NCI-H187 treated with DMSO at 0.1 percent for 48 hours (cell line): Measurements from ENCODE around the gene C2orf72.
"Not testable (repeated sequence)": the region's sequence is repeated elsewhere in the genome, so short reads cannot be mapped to it uniquely, and the experiment has no call there.

Source experiments
- DNase-seq: peaks from one replicate; lab custom pipeline; 2025; lab: John Stamatoyannopoulos, UW

C2orf72 gene

DNA sequence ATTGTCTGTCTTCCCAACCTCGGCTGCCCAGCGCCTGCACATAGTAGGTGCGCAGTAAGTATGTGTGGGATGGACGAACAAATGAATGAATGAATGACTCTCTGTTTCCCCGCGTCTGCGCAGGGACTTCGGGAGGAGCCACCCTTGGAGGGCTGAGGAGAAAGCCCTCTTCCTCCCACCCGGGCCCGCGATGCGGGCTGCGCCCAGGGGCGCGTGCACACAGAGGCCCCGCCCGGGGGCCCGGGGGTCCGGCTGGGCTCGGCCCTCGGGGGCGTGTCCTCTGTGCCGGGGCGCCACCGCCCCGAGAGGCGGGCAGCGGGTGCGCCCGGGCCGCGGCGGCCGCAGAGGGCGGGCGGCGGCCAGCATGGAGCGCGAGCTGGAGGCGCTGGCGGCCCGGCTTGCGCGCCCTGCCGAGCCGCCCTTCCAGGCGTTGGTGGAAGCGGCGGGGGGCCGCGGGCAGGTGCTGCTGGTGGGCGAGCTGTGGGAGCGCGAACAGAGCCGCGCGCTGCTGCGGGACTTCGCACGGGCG lies at the start of gene C2orf72:
TSS of gene C2orf72 (plus strand) at position 322 of the 529 bp plus-strand sequence. CDS start at position 365, 43 bp downstream.
- DNase-seq, result no peak

DNA sequence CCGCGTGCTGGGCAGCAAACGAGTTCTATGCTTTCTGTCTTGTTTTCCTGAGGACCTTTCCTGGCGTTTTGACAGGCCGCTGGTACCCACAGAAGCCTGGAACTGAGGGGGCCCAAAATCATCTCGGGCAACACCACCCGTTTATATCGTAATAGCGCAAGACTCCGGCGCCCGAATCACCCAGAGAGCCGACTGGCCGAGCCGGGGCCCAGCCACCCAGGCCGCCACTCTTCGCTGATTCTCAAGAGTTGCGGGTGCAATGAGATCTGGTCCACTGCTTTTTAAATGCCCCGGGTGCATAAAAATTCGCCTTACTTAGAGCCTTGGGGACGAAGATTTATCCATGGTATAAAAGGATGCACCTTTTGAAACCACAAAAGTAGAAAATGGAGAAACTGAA lies 47.6 kb upstream of the C2orf72 start:
- DNase-seq, result no peak

DNA sequence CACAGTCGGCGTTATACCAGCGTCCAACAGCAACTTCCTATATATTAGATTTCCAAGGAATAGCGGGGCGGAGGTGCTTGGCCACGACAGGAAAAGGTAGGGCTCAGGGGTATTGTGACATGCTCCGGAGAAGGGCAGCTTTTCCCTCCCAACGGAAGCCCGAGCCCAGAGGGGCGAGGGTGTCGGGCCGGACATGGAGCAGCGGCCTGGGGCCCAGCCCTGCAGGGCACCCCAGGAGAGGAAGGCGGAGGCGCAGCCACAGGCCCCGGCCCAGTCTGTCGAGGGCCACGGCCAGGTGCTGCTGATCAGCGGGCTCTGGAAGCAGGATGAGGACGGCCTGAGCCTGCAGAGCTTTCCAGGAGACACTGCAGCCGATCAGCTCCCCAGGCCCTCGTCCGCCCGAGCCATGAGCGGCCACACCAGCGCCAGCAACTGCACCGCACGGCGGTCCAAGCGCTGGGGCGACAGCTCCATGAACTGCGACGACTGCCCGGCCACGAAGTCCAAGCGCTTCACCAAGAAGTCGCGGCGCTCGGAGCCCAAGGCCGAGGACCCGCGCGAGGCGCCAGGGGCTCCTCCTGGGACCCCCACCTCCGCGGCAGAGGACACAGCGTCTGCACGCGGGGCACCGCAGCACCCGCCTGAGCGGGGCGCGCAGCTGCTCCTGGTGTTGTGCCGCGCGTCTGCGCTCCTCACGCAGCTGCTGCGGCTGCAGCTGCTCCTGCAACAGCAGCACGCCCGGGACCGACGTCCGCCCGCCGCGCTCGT lies 47.0 kb upstream of the C2orf72 start:
- no peak for DNase-seq

DNA sequence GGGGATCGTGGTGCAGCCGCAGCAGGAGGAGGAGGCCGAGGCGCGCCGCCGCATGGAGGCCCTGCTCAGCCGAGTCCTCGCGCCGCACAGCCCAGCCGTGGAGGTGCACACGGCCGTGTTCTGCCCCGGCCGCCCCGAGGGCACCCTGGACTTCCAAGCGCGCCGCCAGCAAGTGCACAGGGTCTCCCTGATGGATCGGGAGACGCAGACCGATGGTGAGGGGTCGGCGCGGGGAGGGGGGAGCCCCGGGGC lies 46.5 kb upstream of the C2orf72 start:
- no peak for DNase-seq

DNA sequence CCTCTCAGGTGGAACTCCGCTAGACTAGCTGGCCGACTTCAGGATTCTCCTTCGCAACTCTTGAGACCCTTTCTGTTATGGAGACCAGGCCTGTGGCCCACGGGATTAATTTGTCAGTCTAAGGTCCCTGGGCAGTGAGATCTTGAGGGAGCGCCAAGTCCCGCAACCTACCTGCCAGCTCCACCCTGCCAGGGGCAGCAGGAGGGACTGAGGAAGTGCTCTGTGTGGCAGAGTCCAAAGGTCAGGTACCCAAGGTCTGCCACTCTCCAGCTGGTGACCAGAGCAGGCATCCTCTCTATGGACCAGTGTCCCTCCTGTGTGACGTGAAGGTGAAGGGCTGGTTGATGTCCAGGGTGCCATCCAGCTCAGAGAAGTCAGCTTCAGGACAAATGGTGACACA lies 45.7 kb upstream of the C2orf72 start:
- DNase-seq, result no peak

DNA sequence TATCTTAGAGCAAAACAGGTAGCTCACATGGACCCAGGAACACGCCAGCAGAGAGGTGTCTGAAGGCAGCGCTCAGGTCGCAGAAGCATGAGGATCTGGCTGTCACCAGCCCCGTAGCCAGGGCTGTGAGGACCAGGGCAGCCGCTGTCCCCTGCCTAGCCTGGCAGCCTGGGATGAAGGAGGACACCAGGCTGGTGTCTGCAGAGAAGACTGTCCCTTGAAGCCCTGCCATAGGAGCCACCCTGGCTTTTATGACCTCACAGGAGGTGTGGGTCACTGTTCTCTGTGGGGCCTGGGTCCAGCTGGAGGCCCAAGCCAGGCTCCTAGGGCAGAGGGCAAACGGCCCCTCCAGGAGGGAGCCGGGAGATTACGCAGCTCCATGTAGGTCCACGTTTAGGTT lies 41.5 kb upstream of the C2orf72 start, which contains the start of gene SPATA3:
TSS of gene SPATA3 (plus strand) at position 301 of the 400 bp plus-strand sequence. CDS start 113 bp downstream, outside the sequence.
- DNase-seq, result no peak

DNA sequence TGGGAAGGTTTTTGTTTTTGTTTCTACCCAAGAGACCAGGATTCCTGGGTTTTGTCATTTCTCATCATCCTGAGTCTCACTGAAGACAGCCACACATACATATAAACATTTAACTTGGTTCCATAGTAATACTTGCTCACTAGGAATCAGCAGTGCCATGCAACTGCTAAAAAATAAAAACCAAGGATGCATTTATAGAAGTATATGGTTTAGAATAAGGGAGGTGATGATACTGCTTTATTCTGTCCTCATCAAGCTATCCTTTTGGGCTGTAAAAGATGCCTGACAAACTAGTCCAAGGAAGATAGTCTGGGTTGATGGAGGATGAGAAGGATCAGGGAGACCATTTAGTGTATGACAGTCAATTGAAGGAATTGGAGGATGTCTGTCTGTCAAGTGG lies 40.7 kb upstream of the C2orf72 start:
- no peak for DNase-seq

DNA sequence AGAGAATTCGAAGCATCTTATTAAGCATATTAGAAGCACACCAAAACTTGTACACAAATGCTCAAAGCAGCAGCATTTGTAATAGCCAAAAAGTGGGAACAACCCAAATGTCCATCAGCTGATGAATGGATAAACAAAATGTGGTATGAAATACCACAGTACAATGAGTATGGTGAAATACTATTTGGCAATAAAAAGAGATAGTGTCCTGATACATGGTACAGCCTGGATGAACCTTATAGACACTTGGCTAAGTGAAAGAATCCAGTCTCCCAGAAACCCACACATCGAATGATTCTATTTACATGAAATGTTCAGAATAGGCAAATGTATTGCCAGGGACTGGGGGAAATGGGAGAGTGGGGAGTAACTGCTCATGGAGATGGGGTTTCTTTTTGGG lies 38.4 kb upstream of the C2orf72 start:
- DNase-seq, result no peak

DNA sequence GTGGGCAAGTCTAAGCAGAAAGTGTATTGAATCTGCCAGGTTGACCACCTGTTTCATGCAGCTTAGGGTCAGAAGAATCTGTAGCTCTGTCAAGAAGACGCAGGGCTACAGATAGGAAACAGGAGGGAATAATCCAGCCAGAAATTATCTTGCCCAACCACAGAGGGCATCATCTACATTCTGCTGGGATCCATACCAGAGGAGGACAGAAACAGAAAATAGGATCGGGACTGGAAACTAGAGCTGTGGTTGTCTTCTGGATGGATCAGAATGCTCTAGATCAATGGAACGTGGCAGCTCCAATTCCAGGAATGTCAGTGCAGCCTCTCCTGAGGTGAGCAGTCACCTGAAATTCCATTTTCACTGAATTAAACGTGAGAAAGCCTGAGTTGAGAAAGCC lies 37.8 kb upstream of the C2orf72 start:
- no peak for DNase-seq

DNA sequence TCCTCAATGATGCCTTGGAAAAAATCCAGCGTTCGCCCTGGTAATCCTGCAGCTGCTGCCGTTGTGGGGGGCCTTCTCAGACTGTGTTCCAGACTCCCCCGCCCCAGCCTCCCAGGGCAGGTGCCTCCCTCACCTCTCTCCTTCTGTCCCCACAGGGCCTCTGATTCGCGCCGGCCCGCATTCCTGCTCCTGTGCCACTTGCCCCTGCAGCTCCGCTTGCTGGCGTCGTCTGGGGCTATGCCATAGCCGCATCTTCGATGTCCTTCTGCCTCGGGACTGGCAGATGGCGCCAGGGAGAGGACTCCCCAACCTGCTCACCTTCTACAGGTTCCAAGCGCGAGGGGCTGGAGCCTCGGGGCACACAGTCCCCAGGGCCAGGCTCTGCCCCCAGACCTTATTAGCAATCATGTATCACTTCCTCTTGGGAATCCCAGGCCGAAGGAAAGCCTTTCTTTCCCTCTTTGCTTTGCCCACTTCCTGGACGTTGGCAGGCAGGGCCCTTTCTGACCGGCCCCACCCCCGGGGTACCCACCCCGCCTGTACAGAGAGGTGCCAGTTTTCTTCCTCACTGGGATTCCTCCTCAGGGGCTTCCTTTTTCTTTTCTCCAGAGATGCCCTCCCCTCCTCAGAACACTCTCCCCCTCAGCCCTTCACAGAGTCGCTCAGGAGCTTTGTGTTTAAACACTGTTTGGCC lies 37.0 kb upstream of the C2orf72 start:
- DNase-seq, result no peak

DNA sequence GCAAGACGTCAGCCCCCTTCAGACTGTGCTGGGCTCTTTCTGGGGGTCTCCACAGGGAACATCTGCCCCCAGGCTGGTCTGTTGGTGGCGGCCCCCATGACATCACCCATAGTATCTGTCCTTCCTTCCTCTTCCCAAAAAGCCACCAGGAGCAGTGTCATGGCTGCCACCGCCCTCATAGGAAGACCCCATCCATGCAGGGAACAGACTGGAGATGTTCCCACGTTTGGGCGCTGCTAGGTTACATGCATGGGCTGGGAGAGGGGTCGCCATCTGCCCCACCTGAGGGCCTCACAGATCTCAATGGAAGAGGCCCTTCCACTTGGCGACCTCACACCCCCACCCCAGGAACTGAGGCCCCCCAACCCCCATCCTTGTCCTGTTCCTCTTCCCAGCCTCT lies 36.3 kb upstream of the C2orf72 start:
- DNase-seq, result no peak

DNA sequence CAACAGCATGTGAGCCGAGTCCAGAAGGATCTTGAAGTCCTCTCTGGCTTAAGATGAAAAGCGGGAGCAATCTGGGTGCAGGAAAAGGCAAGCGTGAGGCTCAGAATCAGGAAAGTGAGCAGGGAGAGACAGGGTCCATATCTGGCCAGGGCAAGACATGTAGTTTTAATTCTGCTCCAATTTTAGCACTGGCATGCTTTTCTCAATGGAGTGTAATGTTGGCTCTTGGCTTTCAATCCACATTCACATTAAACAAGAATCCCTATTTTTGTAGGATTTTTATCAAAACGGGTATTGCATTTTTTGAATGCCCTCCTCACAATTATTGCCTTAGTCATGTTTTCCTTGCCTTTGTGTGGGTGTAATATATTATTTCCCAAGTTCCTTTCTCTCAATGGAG lies 35.4 kb upstream of the C2orf72 start:
- DNase-seq, result no peak

DNA sequence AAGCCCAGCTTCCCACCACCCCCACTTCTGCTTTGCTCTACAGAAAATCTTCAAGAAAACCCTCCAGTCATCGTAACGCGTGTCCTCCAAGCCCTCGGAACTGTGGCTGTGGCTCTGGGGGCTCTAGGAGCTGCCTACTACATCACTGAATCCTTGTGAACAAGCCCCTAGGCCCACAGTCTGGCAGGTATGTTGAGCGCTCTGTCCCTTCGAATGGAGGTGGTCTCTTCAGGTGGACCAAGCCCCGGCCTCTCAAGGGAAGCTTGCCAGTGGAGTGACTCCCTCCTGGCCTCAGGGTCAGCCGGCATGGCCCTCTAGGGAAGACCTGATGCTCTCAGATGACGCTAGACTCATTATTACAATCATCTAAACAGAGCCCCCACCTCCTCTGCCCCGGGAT lies 34.7 kb upstream of the C2orf72 start:
- no peak for DNase-seq

DNA sequence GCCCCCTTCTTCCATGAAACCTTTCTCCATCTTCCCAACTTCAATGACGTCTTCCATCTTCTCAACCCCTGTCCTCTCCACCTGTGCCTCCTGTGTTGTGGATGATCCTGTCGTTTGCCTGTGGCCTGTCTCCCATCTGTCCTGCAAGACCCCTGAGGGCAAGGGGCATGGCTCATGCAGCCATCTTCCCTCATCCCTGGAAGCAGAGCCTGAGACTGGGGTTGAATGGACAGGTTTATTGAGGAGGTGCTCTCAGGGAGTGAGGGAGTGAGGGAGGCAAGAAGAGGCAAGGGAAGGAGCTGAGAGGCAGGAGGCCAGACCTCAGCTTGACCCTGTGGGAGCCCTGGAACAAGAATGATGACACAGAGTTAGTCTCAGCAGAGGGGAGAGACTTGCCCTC lies 34.1 kb upstream of the C2orf72 start:
- no peak for DNase-seq

DNA sequence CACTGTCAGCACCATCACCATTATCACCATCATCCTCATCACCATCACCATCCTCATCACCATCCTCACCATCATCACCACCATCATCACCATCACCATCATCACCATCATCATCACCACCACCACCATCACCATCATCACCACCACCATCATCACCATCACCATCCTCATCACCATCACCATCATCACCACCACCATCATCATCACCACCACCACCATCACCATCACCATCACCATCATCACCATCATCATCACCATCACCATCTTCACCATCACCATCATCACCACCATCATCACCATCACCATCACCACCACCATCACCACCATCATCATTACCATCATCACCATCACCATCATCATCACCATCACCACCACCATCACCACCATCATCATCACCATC lies 32.4 kb upstream of the C2orf72 start:
- not testable (repeated sequence) for DNase-seq

DNA sequence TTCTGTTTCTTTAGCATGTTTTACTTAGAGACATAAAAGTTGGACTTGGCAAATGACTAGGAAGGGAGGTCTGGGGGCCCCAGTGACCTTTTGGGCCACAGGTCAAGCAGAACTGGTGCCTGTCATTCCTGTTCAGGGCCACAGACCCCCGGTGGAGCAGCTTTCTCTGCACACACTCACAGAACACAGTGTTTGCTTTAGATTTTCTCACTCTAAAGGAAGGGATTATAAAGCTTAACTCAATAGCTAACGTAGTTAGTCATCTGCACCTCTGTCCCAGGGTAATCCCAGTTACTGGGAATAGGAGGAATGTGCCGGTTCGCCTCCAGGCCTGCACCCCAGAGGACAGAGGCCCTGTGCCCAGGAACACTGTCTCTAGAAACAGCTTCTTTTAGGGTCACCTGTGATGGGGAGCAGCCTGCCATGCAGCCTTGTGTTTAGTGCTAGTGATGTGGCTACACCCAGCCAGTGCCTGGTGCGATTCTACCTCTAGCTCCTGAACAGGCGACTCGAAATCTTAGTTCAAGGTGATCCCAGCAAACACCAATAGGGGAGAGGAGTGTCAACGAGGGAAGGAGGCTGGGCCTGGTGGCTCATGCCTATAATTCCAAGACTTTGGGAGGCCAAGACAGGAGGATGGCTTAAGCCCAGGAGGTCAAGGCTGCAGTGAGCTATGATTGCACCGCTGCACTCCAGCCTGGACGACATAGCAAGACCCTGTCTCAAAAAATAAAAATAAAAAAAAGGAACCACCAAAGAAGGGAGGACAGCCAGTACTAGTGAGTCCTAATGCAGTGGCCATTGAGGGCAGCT lies 29.8 kb upstream of the C2orf72 start:
- DNase-seq, result no peak

DNA sequence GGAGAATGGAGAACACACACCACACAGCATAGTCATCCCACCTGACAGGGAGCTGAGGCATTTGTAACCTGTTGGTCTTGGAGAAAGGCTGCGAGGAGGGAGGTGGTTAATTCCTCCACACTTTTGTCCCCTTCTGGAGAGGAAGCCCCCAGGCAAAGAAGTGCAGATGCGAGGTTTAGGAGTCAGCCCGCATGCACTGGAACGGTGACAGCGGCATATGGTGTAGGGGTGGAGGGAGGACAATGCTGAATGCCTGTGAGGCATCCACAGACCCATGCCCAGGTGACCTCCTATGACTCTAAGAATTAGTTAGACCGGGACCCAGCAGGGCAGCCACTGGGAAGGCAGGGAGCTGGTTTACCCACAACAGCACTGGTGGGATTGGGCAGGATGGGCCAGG lies 29.2 kb upstream of the C2orf72 start:
- DNase-seq, result no peak

DNA sequence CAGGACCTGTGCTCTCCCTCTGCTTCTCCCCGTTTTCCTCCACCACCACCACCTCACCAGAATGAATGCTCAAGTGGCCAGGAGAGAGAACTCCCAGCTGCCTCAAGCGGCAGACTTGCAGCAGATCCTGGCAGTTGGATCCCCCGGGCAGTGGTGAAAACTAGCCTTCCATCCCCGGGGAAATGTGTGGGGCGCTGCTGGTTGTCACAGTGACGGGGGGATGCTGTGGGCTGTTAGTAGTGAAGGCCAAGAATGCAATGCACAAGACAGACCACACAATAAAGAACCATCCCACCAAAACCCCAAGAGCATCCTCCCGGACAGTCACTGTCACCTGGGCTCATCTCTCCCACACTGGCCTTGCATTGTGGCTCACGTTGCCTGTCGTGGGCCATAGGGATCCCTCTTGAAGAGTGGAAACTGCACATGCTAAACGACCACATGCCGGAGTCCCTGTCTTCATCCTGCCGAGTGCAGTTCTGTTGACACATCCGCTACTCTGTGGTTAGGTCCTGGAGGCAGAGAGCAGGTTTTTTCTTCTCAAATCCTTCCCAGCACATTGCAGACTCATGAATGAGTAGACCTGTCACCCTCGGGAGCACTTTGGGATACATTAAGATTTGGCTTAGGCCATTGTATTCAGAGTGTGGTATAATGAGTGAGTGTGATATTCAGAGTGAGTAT lies 27.9 kb upstream of the C2orf72 start:
- DNase-seq, result no peak

DNA sequence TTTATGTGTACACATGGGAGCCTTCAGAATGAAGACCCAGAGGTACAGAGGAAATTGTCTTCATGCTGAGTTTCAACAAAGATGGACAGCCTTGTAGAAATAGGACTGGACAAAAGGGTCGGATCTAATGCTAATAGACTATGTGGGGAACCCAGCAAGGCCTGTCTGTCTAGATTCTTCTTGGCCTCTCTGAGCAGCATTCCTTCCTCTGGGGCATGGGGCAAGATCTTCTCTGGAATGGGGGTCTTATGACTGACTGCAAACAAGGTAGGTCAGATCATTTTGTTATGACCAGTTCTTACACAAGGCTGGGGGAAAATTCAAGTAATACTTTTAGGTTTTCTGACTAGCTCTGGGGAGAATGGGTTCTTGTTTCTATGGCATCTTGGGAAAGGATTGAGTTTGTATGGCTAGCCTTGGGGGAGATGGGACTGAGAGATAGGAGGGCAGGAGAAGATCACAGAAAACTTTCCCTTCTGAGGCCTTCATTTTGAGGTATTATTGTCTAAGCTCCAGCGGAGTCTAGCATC lies 27.1 kb upstream of the C2orf72 start:
- DNase-seq, result no peak

DNA sequence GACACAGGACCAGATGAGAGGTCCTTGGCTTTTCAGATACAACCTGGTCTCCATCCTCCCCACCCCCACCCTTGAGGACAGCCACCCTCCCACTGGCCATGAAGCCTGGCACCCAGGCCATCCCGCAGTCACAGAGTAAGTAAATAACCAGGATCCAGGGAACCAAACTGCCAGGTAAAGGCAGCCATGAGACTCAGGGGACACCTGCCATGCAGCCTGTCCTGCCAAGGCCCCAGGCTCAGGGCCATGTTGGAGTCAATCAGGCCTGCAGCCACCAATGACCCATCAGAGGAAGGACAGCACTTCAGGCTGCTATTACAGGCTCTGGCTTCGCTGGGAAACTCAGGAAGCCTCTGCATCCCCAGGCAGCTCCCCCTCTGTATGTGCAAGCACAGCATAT lies 25.8 kb upstream of the C2orf72 start:
- no peak for DNase-seq

DNA sequence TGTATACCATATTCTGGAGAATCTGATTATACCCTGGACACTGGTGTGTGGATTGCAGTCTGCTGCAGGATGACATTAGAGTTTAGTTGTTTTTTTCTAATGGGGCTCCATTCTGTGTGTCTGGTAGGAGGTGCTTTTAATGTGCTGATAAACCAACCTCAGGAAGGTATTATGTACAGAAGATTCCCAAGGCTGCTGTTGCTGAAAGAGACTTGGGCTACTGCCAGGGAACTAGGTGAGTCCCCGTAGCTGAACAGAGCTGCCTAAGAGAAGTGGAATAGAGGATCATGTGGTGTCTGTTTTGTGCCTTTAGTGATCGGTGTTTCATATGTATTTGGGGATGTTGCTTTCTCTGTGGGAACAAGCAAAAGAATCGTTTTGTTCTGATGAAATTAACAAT lies 24.9 kb upstream of the C2orf72 start:
- DNase-seq, result no peak

DNA sequence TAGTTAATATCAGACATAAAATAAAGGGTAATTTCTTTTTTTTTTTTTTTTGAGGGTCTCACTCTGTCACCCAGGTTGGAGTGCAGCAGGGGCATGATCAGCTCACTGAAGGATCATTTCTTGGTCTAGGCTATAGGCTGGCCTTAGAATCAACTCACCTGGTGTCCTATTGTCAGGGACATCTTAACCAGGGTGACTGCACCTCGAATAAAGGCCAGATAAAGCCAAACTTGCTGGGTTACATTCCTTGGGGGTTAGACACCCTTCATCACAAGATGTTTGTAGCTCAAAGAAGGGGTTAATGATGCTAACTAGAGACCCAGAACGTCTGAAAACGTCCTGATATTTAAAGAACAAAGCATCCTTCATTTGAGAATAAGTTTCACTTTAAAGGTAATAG lies 23.5 kb upstream of the C2orf72 start:
- no peak for DNase-seq
